BJ (cell line): ENCODE results near the gene ZMIZ2. TPM values are rescaled to one million over a fixed set of nuclear protein-coding genes. Genes with fewer than 3 reads are reported as not detected.
A peak's percentile ranks its signal among the peaks of the same experiment; 100 is the strongest.

Source experiments
- CTCF ChIA-PET: fragments of 350-600 bp; formaldehyde crosslinking; extraction: SDS; loops from one replicate; lab custom pipeline; 2021; ENCODE audit warnings: antibody characterized with exemption, inconsistent platforms; lab: Yijun Ruan, JAX
- POLR2A ChIA-PET: fragments of 300-600 bp; sonication (Branson Sonifier 250); formaldehyde crosslinking; extraction: SDS; loops from one replicate; lab custom pipeline; 2021; ENCODE audit warnings: antibody characterized with exemption; lab: Charles Lee
- DNase-seq: peaks from one replicate; pipeline ENCODE4 v3.0.0-alpha.2; 2011; ENCODE audit warnings: low read depth
- H3K27me3 ChIP-seq: 2 replicates; pipeline ENCODE4 v1.6.0; 2011; ENCODE audit warnings: low read length; ENCODE audit not compliant: control insufficient read depth, insufficient read depth
- H3K36me3 ChIP-seq: 2 replicates; pipeline ENCODE4 v1.5.1; 2011; ENCODE audit warnings: low read length; ENCODE audit not compliant: control insufficient read depth, insufficient read depth
- H3K4me3 ChIP-seq: 2 replicates; pipeline ENCODE4 v1.5.1; 2011; ENCODE audit warnings: low read depth, mild to moderate bottlenecking, control low read depth, low read length
- polyA plus RNA-seq: library from polyadenylated mRNA; depleted of rRNA; stranded (reverse); fragments of >200 nt; gene quantifications from 2 replicates; pipeline ENCODE4 v1.2.3, GENCODE V29; 2011
- TF ChIP-seq, protein P1 (sequence below): IDR thresholded peaks from 2 replicates; pipeline ENCODE4 v1.5.1; 2011; ENCODE audit warnings: low read depth, mild to moderate bottlenecking, control low read depth, inconsistent platforms, low read length, moderate library complexity; ENCODE audit not compliant: insufficient read depth

ZMIZ2 gene
- polyA plus RNA-seq, 1 experiment = 7.4 TPM

DNA sequence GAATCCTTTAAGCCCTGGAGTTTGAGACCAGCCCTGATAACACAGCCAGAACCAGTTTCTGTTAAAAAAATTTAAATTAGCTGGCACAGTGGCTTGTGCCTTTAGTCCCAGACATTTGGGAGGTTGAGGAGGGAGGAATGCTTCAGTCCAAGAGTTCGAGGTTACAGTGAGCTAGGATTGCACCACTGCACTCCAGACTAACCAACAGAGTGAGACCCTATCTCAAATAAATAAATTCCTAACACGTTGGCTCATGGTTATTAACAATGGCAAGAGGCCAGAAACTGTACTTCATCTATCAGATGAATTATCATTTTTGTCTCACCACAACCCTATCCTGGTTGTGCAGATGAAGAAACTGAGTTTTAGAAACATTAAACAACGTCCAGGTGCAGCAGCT lies 45.7 kb downstream of the ZMIZ2 start:
- no peak for DNase-seq
- Histone ChIP-seq H3K27me3 (no peaks in the 10 kb centered on the region), H3K36me3 (0 out of 2 replicates have a peak, but pooled peaks cover 2% of the 10 kb centered on the region), H3K4me3 (no peak overlapping the region)
- POLR2A ChIA-PET = no interaction called here
- TF ChIP-seq, protein P1, sequence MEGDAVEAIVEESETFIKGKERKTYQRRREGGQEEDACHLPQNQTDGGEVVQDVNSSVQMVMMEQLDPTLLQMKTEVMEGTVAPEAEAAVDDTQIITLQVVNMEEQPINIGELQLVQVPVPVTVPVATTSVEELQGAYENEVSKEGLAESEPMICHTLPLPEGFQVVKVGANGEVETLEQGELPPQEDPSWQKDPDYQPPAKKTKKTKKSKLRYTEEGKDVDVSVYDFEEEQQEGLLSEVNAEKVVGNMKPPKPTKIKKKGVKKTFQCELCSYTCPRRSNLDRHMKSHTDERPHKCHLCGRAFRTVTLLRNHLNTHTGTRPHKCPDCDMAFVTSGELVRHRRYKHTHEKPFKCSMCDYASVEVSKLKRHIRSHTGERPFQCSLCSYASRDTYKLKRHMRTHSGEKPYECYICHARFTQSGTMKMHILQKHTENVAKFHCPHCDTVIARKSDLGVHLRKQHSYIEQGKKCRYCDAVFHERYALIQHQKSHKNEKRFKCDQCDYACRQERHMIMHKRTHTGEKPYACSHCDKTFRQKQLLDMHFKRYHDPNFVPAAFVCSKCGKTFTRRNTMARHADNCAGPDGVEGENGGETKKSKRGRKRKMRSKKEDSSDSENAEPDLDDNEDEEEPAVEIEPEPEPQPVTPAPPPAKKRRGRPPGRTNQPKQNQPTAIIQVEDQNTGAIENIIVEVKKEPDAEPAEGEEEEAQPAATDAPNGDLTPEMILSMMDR = no peak
- CTCF ChIA-PET = interaction anchor here (1.5 kb wide), 1 partner anchor 16 kb away, joined by 3 read pairs; no protein-coding TSS in a partner anchor

- H3K4me3 ChIP-seq = peak overlapping the region; percentile 97
- ChIA-PET CTCF (no interaction called here), POLR2A (no interaction called here)
- TF ChIP-seq, protein P1 = no peak
- DNase-seq = no peak
- H3K27me3 ChIP-seq = no peaks in the 10 kb centered on the region
- H3K36me3 ChIP-seq = peaks cover 8% of the 10 kb centered on the region
Measured at GRCh38 chr7:44796034-44796503, 47.4 kb downstream of the ZMIZ2 start.

GRCh38 chr7:44796504-44797328 lies 48.1 kb downstream of the ZMIZ2 start, which contains the start of gene PPIA:
TSS of gene PPIA (plus strand) at chr7:44796681. CDS start at chr7:44796725, 44 bp downstream.
- DNase-seq = peak; percentile 79
- TF ChIP-seq, protein P1 = no peak
- Histone ChIP-seq H3K27me3 (no peaks in the 10 kb centered on the region), H3K4me3 (peak within 1 kb of the TSS; percentile 97), H3K36me3 (peaks cover 10% of the 10 kb centered on the region)
- ChIA-PET CTCF (interaction anchor here (0.6 kb wide), 1 partner anchor 42 kb away, joined by 3 read pairs; no protein-coding TSS in a partner anchor), POLR2A (interaction anchor here (0.5 to 1.6 kb wide), 2 partner anchors 29 to 654 kb away, joined by 3 to 5 read pairs; no protein-coding TSS in a partner anchor)

GRCh38 chr7:44797329-44798258 lies 48.9 kb downstream of the ZMIZ2 start:
- Histone ChIP-seq H3K36me3 (peaks cover 17% of the 10 kb centered on the region), H3K27me3 (no peaks in the 10 kb centered on the region), H3K4me3 (peak overlapping the region; percentile 97)
- DNase-seq = peak; percentile 44
- CTCF ChIA-PET = interaction anchor here (0.6 to 2.2 kb wide), 6 partner anchors 17 to 213 kb away, joined by 3 to 7 read pairs (median 4); partner anchors contain the start of gene H2AZ2
- TF ChIP-seq, protein P1 = peak; percentile 59
- POLR2A ChIA-PET = interaction anchor here (0.5 to 1.6 kb wide), 3 partner anchors 30 to 655 kb away, joined by 3 to 5 read pairs (median 5); no protein-coding TSS in a partner anchor
